Stomach smooth muscle (tissue), 2 donors: Measurements from ENCODE around the gene OR51E1.

Source experiments
- H3K27ac ChIP-seq: one replicate; pipeline ENCODE4 v1.7.0; 2013; ENCODE audit warnings: mild to moderate bottlenecking, low read length, inconsistent platforms
- H3K27me3 ChIP-seq, 2 donors: one replicate each; pipeline ENCODE4 v1.7.0; 2013; ENCODE audit warnings: low read length in 2 of 2; ENCODE audit not compliant: insufficient read depth in 2 of 2, control insufficient read depth in 1 of 2
- H3K36me3 ChIP-seq, 2 donors: one replicate each; pipeline ENCODE4 v1.7.0; 2013; ENCODE audit warnings: low read length in 2 of 2; ENCODE audit not compliant: control insufficient read depth in 2 of 2, insufficient read depth in 2 of 2
- H3K4me1 ChIP-seq: one replicate; pipeline ENCODE4 v1.7.0; 2013; ENCODE audit warnings: low read length; ENCODE audit not compliant: control insufficient read depth, insufficient read depth
- H3K4me3 ChIP-seq, 2 donors: one replicate each; pipeline ENCODE4 v1.7.0; 2013; ENCODE audit warnings: low read length in 2 of 2
- H3K9ac ChIP-seq, 2 donors: one replicate each; pipeline ENCODE4 v1.7.0; 2013; ENCODE audit warnings: low read length in 2 of 2, mild to moderate bottlenecking in 1 of 2
- H3K9me3 ChIP-seq, 2 donors: one replicate each; pipeline ENCODE4 v1.7.0; 2013; ENCODE audit warnings: low read length in 2 of 2; ENCODE audit not compliant: control insufficient read depth in 2 of 2
- donor health status: healthy.
- donor health status: Pancreatic carcinoma.

OR51E1 gene

GRCh38 chr11:4647766-4648165, 4.0 kb downstream of the OR51E1 start:
- no peak overlapping the region for H3K27ac ChIP-seq
- H3K27me3 ChIP-seq = peaks cover 0 to 3% of the 10 kb centered on the region in 2 donors
- H3K9ac ChIP-seq = no peak overlapping the region
- no peak overlapping the region for H3K4me3 ChIP-seq
- peaks cover 32% of the 10 kb centered on the region for H3K4me1 ChIP-seq
- H3K9me3 ChIP-seq = no peaks in the 10 kb centered on the region
- H3K36me3 ChIP-seq = no peaks in the 10 kb centered on the region

- H3K9ac ChIP-seq = no peak overlapping the region
- no peaks in the 10 kb centered on the region for H3K9me3 ChIP-seq
- H3K4me3 ChIP-seq = no peak overlapping the region
- H3K27me3 ChIP-seq = peaks cover 0 to 3% of the 10 kb centered on the region in 2 donors
- no peaks in the 10 kb centered on the region for H3K36me3 ChIP-seq
- no peaks in the 10 kb centered on the region for H3K4me1 ChIP-seq
- H3K27ac ChIP-seq = no peak overlapping the region
Observed at GRCh38 chr11:4654635-4655369, 11.0 kb downstream of the OR51E1 start.

- Histone ChIP-seq H3K27me3 (peaks cover 0 to 5% of the 10 kb centered on the region in 2 donors), H3K4me3 (no peak overlapping the region), H3K27ac (no peak overlapping the region)
Observed at GRCh38 chr11:4658629-4659445, 15.1 kb downstream of the OR51E1 start.

GRCh38 chr11:4662876-4663275, 19.1 kb downstream of the OR51E1 start:
- Histone ChIP-seq H3K9me3 (no peaks in the 10 kb centered on the region), H3K27me3 (peaks cover 0 to 5% of the 10 kb centered on the region in 2 donors), H3K27ac (no peak overlapping the region), H3K36me3 (no peaks in the 10 kb centered on the region), H3K4me3 (no peak overlapping the region), H3K9ac (no peak overlapping the region), H3K4me1 (no peaks in the 10 kb centered on the region)

More at GRCh38 chr11:4658629-4659445, 15.1 kb downstream of the OR51E1 start:
- Histone ChIP-seq H3K36me3 (no peaks in the 10 kb centered on the region), H3K9ac (no peak overlapping the region), H3K4me1 (no peaks in the 10 kb centered on the region), H3K9me3 (no peaks in the 10 kb centered on the region)

- Histone ChIP-seq H3K36me3 (no peaks in the 10 kb centered on the region), H3K9ac (no peak overlapping the region), H3K9me3 (no peaks in the 10 kb centered on the region), H3K27ac (no peak overlapping the region), H3K4me3 (no peak overlapping the region), H3K4me1 (no peaks in the 10 kb centered on the region), H3K27me3 (peaks cover 0 to 5% of the 10 kb centered on the region in 2 donors)
Observed at GRCh38 chr11:4664183-4664582, 20.4 kb downstream of the OR51E1 start.

- no peak overlapping the region for H3K9ac ChIP-seq
- H3K36me3 ChIP-seq = no peaks in the 10 kb centered on the region
- H3K9me3 ChIP-seq = no peaks in the 10 kb centered on the region
- H3K4me3 ChIP-seq = no peak overlapping the region
- H3K27me3 ChIP-seq = peaks cover 0 to 5% of the 10 kb centered on the region in 2 donors
- no peak overlapping the region for H3K27ac ChIP-seq
- H3K4me1 ChIP-seq = no peaks in the 10 kb centered on the region
Observed at GRCh38 chr11:4664786-4665185, 21.0 kb downstream of the OR51E1 start.

GRCh38 chr11:4665424-4665823, 21.6 kb downstream of the OR51E1 start:
- Histone ChIP-seq H3K9ac (no peak overlapping the region), H3K27me3 (peaks cover 0 to 5% of the 10 kb centered on the region in 2 donors), H3K9me3 (no peaks in the 10 kb centered on the region), H3K36me3 (no peaks in the 10 kb centered on the region), H3K4me1 (no peaks in the 10 kb centered on the region), H3K27ac (no peak overlapping the region), H3K4me3 (no peak overlapping the region)

GRCh38 chr11:4671741-4672140, 28.0 kb downstream of the OR51E1 start:
- no peak overlapping the region for H3K9ac ChIP-seq

GRCh38 chr11:4672470-4672869, 28.7 kb downstream of the OR51E1 start:
- Histone ChIP-seq H3K9me3 (no peaks in the 10 kb centered on the region), H3K4me1 (peaks cover 4% of the 10 kb centered on the region), H3K27ac (no peak overlapping the region)

More at GRCh38 chr11:4671741-4672140, 28.0 kb downstream of the OR51E1 start:
- H3K27ac ChIP-seq = no peak overlapping the region
- H3K4me3 ChIP-seq = no peak overlapping the region
- no peaks in the 10 kb centered on the region for H3K36me3 ChIP-seq
- H3K27me3 ChIP-seq = peaks cover 0 to 2% of the 10 kb centered on the region in 2 donors
- H3K9me3 ChIP-seq = no peaks in the 10 kb centered on the region
- peaks cover 4% of the 10 kb centered on the region for H3K4me1 ChIP-seq

GRCh38 chr11:4673781-4674180, 30.0 kb downstream of the OR51E1 start:
- peaks cover 0 to 2% of the 10 kb centered on the region in 2 donors for H3K27me3 ChIP-seq

More at GRCh38 chr11:4672470-4672869, 28.7 kb downstream of the OR51E1 start:
- H3K4me3 ChIP-seq = no peak overlapping the region
- no peak overlapping the region for H3K9ac ChIP-seq
- H3K27me3 ChIP-seq = peaks cover 0 to 2% of the 10 kb centered on the region in 2 donors
- no peaks in the 10 kb centered on the region for H3K36me3 ChIP-seq

More at GRCh38 chr11:4673781-4674180, 30.0 kb downstream of the OR51E1 start:
- Histone ChIP-seq H3K9me3 (no peaks in the 10 kb centered on the region), H3K36me3 (no peaks in the 10 kb centered on the region), H3K27ac (no peak overlapping the region), H3K4me3 (no peak overlapping the region), H3K9ac (no peak overlapping the region), H3K4me1 (peaks cover 4% of the 10 kb centered on the region)
